ENCODE measurements around the gene PAQR8. TPM values are rescaled to one million over a fixed set of nuclear protein-coding genes. Genes with fewer than 3 reads are reported as not detected.

PAQR8 gene
- total and polyA plus RNA-seq, 2 of the 13 experiments (the other 11 are each of a cell fraction or from before 2014, with no cell fraction given) = 37.7 to 50.7 TPM

GRCh38 chr6:52361945-52362442 is at the start of gene PAQR8 (continued):
- TF ChIP-seq ZNF496 (CRISPR knock-in tag; IDR thresholded peaks at IDR 0.05; ENCODE audit: insufficient replicate concordance) (no peak), RNF2 (conservative IDR thresholded peaks at IDR 0.05; ENCODE audit: low read depth) (0 out of 2 replicates have a peak, but pooled peaks have one; percentile 50), MAX (IDR thresholded peaks at IDR 0.05) (peak; percentile 47; the same call in 1 of the 2 replicates), ZIK1 (CRISPR knock-in tag; IDR thresholded peaks at IDR 0.05; ENCODE audit: borderline replicate concordance, low read depth) (peak; percentile 74; the same call in 1 of the 2 replicates), ATF1 (CRISPR knock-in tag; IDR thresholded peaks at IDR 0.05) (no peak), CCDC6 (CRISPR knock-in tag; IDR thresholded peaks at IDR 0.05) (peak; percentile 78; the same call in 1 of the 2 replicates), NR2F6 (IDR thresholded peaks at IDR 0.05) (no peak), NR2F6 (CRISPR knock-in tag; IDR thresholded peaks at IDR 0.05) (peak; percentile 7; the same call in 1 of the 2 replicates), KAT7 (CRISPR knock-in tag; IDR thresholded peaks at IDR 0.05; ENCODE audit: borderline replicate concordance) (no peak), JARID2 (CRISPR knock-in tag; IDR thresholded peaks at IDR 0.05; ENCODE audit: insufficient replicate concordance) (no peak), ZBTB43 (CRISPR knock-in tag; conservative IDR thresholded peaks at IDR 0.05) (peak; percentile 66), ATF5 (CRISPR knock-in tag; IDR thresholded peaks at IDR 0.05; ENCODE audit: low read depth) (0 out of 2 replicates have a peak, but pooled peaks have one; percentile 84), TBX2 (CRISPR knock-in tag; IDR thresholded peaks at IDR 0.05; ENCODE audit: borderline replicate concordance) (peak; percentile 54; the same call in 1 of the 2 replicates), HOXA9 (CRISPR knock-in tag; IDR thresholded peaks at IDR 0.05; ENCODE audit: borderline replicate concordance) (no peak), TOPORS (CRISPR knock-in tag; IDR thresholded peaks at IDR 0.05) (peak; percentile 77; the same call in 1 of the 2 replicates), ZNF747 (CRISPR knock-in tag; IDR thresholded peaks at IDR 0.05; ENCODE audit: borderline replicate concordance) (peak; percentile 12; the same call in 1 of the 2 replicates), ARNT2 (CRISPR knock-in tag; IDR thresholded peaks at IDR 0.05; ENCODE audit: low read depth) (peak; percentile 77), TFDP1 (CRISPR knock-in tag; IDR thresholded peaks at IDR 0.05; ENCODE audit: borderline replicate concordance) (peak; percentile 83; the same call in 1 of the 2 replicates), POLR2A (IDR thresholded peaks at IDR 0.05; ENCODE audit: insufficient read depth in 1 of 2, low read depth in 2 of 2, low read length in 2 of 2) (peak in 1 of 2 experiments; percentile 73; a peak in 2 of 4 replicates), ZXDC (CRISPR knock-in tag; IDR thresholded peaks at IDR 0.05) (0 out of 2 replicates have a peak, but pooled peaks have one; percentile 57), PBX2 (CRISPR knock-in tag; IDR thresholded peaks at IDR 0.05) (peak; percentile 29; the same call in 1 of the 2 replicates), RFX3 (CRISPR knock-in tag; IDR thresholded peaks at IDR 0.05) (no peak)
